Endodermal cell (in vitro differentiated cells): ENCODE measurements around the gene APOL1. TPM values are rescaled to one million over a fixed set of nuclear protein-coding genes. Genes with fewer than 3 reads are reported as not detected.

Experiments used
- DNase-seq: peaks from one replicate; pipeline ENCODE4 v3.0.0-alpha.2; 2017
- H3K27ac ChIP-seq: 2 replicates; pipeline ENCODE4 v1.5.1; 2013; ENCODE audit warnings: mild to moderate bottlenecking, low read depth, low read length, moderate library complexity
- H3K27me3 ChIP-seq: 2 replicates; pipeline ENCODE4 v1.6.1; 2013; ENCODE audit warnings: mild to moderate bottlenecking, low read length, moderate library complexity; ENCODE audit not compliant: insufficient read depth, control insufficient read depth, poor library complexity, severe bottlenecking
- H3K36me3 ChIP-seq: 2 replicates; pipeline ENCODE4 v1.7.0; 2013; ENCODE audit warnings: mild to moderate bottlenecking, low read length, moderate library complexity; ENCODE audit not compliant: control insufficient read depth, insufficient read depth
- H3K4me1 ChIP-seq: one replicate; pipeline ENCODE4 v1.7.0; 2013; ENCODE audit warnings: low read length; ENCODE audit not compliant: control insufficient read depth, insufficient read depth
- H3K4me3 ChIP-seq: 2 replicates; pipeline ENCODE4 v1.5.1; 2013; ENCODE audit warnings: mild to moderate bottlenecking, low read length, moderate library complexity
- H3K9ac ChIP-seq: 2 replicates; pipeline ENCODE4 v1.6.1; 2013; ENCODE audit warnings: mild to moderate bottlenecking, low read length, moderate library complexity; ENCODE audit not compliant: poor library complexity, severe bottlenecking; ENCODE audit errors: extremely low read depth
- H3K9me3 ChIP-seq: 2 replicates; pipeline ENCODE4 v1.6.1; 2013; ENCODE audit warnings: mild to moderate bottlenecking, low read length, moderate library complexity; ENCODE audit not compliant: control insufficient read depth
- H3K27ac Mint-ChIP-seq: 2 replicates; pipeline ENCODE4 v1.8.0; 2020; ENCODE audit warnings: mixed read lengths
- H3K27me3 Mint-ChIP-seq: 2 replicates; pipeline ENCODE4 v1.8.0; 2021; ENCODE audit warnings: mild to moderate bottlenecking, mixed read lengths; ENCODE audit not compliant: insufficient read depth
- H3K36me3 Mint-ChIP-seq: 2 replicates; pipeline ENCODE4 v1.8.0; 2020; ENCODE audit warnings: low read depth, mixed read lengths
- H3K4me1 Mint-ChIP-seq: 2 replicates; pipeline ENCODE4 v1.8.0; 2020; ENCODE audit warnings: mixed read lengths
- H3K4me3 Mint-ChIP-seq: 2 replicates; pipeline ENCODE4 v1.8.0; 2020; ENCODE audit warnings: mild to moderate bottlenecking, moderate library complexity, mixed read lengths
- H3K9me3 Mint-ChIP-seq: 2 replicates; pipeline ENCODE4 v1.8.0; 2020; ENCODE audit warnings: mild to moderate bottlenecking, mixed read lengths
- CTCF ChIP-seq: fragments of 200-600 bp; sonication (generic); conservative IDR thresholded peaks from 2 replicates; pipeline ENCODE4 v1.5.0; 2021; ENCODE audit warnings: antibody characterized with exemption, mild to moderate bottlenecking
- WGBS, 2 experiments: methylation state at CpG; one replicate each; pipeline versions ENCODE4 v1.1.5 to v1.1.7; 2013; ENCODE audit warnings: missing lambda C conversion rate in 2 of 2, mixed read lengths in 1 of 2; ENCODE audit not compliant: insufficient coverage in 1 of 2, insufficient read length in 1 of 2; 5-methylcytosine and 5-hydroxymethylcytosine counted together
- total RNA-seq, 2 donors: library from RNA; stranded (reverse); fragmentation: NEBNext Ultra II Directional in 1 of 2; extraction: Animal tissue kit (Norgen Biotek cat#: 25700) in 1 of 2; gene quantifications; 2 replicates in 1 of 2; 3 replicates in 1 of 2; pipeline ENCODE4 v1.2.1, GENCODE V29; 2021

APOL1 gene
- total RNA-seq, 2 donors from 2014 or later = 0.11 to 0.22 TPM

GRCh38 chr22:36244522-36245391 is 8.2 kb upstream of the APOL1 start:
- Histone ChIP-seq H3K4me3 (no peak overlapping the region), H3K36me3 (no peaks in the 10 kb centered on the region), H3K9ac (no peak overlapping the region), H3K4me1 (no peaks in the 10 kb centered on the region), H3K27me3 (no peaks in the 10 kb centered on the region), H3K27ac (no peak overlapping the region), H3K9me3 (peaks cover 21% of the 10 kb centered on the region)
- peaks cover 3% of the 10 kb centered on the region for H3K4me1 Mint-ChIP-seq
- H3K27me3 Mint-ChIP-seq = peaks cover 6% of the 10 kb centered on the region
- no peak for DNase-seq
- whole genome bisulfite sequencing, 2 experiments = 90 to 93% methylated on average over 4 to 5 of the region's 5 CpGs
- H3K36me3 Mint-ChIP-seq = no peaks in the 10 kb centered on the region
- no peak overlapping the region for H3K27ac Mint-ChIP-seq
- no peak for TF ChIP-seq CTCF
- H3K4me3 Mint-ChIP-seq = no peak overlapping the region
- peaks cover 20% of the 10 kb centered on the region for H3K9me3 Mint-ChIP-seq

GRCh38 chr22:36245805-36246356 is 7.1 kb upstream of the APOL1 start:
- H3K9me3 ChIP-seq = peaks cover 23% of the 10 kb centered on the region
- 92 to 93% methylated on average over 3 to 4 of the region's 4 CpGs for WGBS, 2 experiments
- H3K27me3 Mint-ChIP-seq = peaks cover 6% of the 10 kb centered on the region
- peak; percentile 18 for DNase-seq
- H3K9ac ChIP-seq = no peak overlapping the region
- no peak overlapping the region for H3K27ac ChIP-seq
- no peak overlapping the region for H3K4me3 Mint-ChIP-seq
- no peaks in the 10 kb centered on the region for H3K4me1 Mint-ChIP-seq
- no peaks in the 10 kb centered on the region for H3K27me3 ChIP-seq
- H3K4me1 ChIP-seq = no peaks in the 10 kb centered on the region
- no peak overlapping the region for H3K4me3 ChIP-seq
- H3K36me3 Mint-ChIP-seq = no peaks in the 10 kb centered on the region
- H3K9me3 Mint-ChIP-seq = peaks cover 23% of the 10 kb centered on the region
- TF ChIP-seq CTCF = no peak
- H3K36me3 ChIP-seq = no peaks in the 10 kb centered on the region
- H3K27ac Mint-ChIP-seq = no peak overlapping the region

- no peak overlapping the region for H3K9ac ChIP-seq
- Mint-ChIP-seq H3K27me3 (peaks cover 6% of the 10 kb centered on the region), H3K36me3 (no peaks in the 10 kb centered on the region), H3K4me3 (no peak overlapping the region), H3K27ac (no peak overlapping the region), H3K9me3 (peaks cover 23% of the 10 kb centered on the region), H3K4me1 (peaks cover 5% of the 10 kb centered on the region)
- no peaks in the 10 kb centered on the region for H3K36me3 ChIP-seq
- H3K4me1 ChIP-seq = no peaks in the 10 kb centered on the region
- H3K9me3 ChIP-seq = peaks cover 23% of the 10 kb centered on the region
- H3K4me3 ChIP-seq = no peak overlapping the region
- no peak for TF ChIP-seq CTCF
- no peaks in the 10 kb centered on the region for H3K27me3 ChIP-seq
- 91% methylated on average over 1 to 3 of the region's 3 CpGs for WGBS, 2 experiments
- H3K27ac ChIP-seq = no peak overlapping the region
- DNase-seq = peak; percentile 14
These were observed 6.2 kb upstream of the APOL1 start for GRCh38 chr22:36246718-36247117.
